Muscle of back (tissue), 11 donors: Measurements from ENCODE around the gene SULT1C2. TPM values are rescaled to one million over a fixed set of nuclear protein-coding genes. Genes with fewer than 3 reads are reported as not detected.
"Not testable (repeated sequence)": the region's sequence is repeated elsewhere in the genome, so short reads cannot be mapped to it uniquely, and the experiment has no call there.

Source experiments
- DNase-seq, 3 donors: peaks; one replicate each; pipeline versions ENCODE4 v3.0.0 to v3.0.0-alpha.2; 2013
- polyA plus RNA-seq, 10 donors: library from polyadenylated mRNA; unstranded; fragments of 120-200 nt; gene quantifications; one replicate each; pipeline ENCODE4 v1.2.1, GENCODE V29; 2013; ENCODE audit not compliant: insufficient read length in 10 of 10

SULT1C2 gene
- polyA plus RNA-seq, 10 donors: 0.11 to 1.5 (median 0.31) TPM

DNA sequence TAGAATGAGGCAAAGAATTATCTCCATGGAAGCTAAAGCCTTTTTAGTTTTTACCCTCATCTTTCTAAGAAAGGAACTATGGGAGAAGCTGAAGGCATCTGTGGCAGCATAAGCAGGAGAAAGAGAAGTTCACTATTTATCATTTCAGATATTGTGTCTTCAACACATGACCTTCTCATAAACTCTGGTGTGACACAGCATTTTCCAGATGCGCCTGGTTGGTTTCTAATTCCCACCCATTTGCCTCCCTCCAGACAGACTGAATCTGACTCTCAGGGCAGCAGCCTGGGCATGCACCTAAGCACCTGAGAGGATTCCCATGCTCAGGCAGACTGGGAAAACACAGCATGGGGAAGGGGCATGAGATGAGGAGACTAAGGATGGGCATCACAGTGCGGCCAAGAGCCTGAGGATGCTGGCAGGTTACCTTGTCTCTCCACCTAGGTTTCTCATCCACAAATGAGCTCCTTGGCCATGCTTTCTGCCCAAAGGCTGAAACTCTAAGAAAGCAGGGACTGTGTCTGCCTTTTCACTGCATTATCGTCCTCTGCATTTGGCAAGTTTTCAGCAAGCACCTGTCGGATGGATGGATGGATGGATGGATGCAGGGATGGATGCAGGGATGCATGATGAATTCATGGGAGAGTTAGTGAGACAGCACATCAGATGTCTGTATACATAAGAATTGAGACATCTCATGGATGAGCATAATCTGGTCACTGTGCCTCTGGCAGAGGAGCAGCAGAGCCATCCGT, 60.3 kb downstream of the SULT1C2 start:
- no peak for DNase-seq

DNA sequence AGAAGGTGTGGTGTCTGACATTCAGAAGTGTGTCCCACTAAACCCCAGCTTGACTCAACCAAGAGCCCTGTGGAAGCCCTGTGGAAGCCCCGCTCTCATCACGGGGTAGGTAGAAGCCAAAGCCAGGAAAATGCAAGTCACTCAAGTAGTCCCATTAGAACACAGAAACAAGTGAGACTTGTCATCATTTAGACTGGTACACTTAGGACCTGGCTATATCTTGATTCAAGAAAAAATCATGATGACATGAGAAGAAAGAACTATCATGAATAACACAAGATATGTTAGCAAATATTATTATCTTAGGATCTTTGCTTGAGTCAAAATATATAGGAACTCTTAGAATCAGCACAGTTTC, 60.9 kb downstream of the SULT1C2 start:
- DNase-seq: no peak

DNA sequence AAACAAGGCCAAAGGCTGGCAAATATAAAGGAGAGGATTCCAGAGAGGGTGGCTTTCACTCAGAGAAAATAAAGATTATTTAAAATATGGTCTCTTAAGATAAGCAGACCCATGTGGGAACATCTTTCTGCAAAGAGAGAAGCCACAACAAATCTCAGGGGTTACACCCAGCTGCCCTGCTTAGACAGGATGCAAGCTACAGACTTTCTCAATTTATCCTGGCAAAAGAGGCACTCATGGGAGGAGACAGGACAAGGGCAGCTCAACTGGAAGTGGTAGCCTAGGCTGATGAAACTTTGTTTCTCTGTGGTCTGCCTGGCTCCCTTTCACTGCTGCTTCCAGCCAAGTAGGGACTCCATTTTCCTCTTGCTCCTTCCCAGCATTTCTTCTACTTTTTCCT, 63.2 kb downstream of the SULT1C2 start:
- DNase-seq: no peak

DNA sequence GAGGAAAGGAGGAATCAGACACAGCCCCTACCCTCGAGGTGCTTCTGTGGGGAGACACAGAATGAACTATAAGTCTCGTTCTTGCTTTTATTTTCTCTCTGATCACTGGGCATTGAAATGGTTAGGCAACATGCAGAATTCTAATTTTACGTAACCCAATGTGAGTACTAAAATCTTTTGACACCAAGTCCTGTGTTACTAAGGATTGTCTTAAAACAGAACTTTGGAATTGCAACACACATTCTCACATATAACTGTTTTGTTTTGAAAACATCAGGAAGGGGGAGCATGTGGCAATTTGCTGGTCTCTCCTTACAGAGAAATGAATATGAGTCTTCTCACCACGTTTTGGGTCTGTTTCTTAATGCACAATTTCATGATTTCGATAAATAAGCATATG, 65.4 kb downstream of the SULT1C2 start:
- no peak for DNase-seq

DNA sequence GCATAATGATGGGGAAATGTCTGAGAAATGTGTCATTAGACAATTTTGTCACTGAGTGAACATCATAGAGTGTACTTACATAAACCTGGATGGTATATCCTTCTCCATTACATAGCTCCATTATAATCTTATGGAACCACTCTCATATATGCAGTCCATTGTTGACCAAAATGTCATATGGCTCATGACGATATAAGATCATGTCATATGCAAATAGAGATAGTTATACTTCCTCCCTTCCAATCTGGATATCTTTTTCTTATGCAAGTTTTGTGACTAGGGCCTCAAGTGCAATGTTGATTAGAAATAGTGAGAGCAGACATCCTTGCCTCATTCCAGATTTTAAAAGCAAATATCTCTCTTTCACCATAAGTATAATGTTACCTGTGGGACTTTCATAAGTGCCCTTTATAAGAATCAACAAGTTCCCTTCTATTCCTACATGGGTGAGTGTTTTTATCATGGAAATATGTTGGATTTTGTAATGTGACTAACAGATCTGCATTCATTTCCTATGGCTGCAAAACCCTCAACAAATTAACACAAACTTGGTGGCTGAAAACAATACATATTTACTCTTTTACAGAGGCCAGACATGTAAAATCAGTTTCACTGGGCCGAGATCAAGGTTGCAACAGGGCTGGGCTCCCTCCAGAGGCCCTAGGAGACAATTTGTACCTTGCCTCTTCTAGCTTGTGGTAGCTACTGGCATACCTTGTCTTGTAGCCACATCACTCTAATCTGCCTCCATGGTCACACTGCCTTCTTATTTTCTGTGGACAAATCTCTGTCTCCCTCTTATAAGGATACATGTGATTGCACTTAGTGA, 67.4 kb downstream of the SULT1C2 start:
- DNase-seq: no peak

DNA sequence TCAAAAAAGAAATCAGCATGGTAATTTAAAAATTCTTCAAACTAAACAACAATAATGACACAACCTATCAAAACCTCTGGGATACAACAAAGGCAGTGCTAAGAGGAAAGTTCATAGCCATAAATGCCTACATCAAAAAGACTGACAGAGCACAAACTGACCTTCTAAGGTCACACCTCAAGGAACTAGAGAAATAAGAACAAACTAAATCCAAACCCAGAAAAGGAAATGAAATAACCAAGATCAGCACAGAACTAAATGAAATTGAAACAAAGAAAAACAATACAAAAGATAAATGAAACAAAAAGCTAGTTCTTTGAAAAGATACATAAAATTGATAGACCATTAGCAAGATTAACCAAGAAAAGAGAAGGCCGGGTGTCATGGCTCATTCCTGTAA, 70.6 kb downstream of the SULT1C2 start:
- not testable (repeated sequence) for DNase-seq

Other genes with a start within 250 kb of the SULT1C2 start
- not detected for gene SULT1C3, start 48.9 kb upstream of the SULT1C2 start, polyA plus RNA-seq
- gene SULT1C4, start 89.1 kb downstream of the SULT1C2 start, polyA plus RNA-seq: 10 to 100 TPM; 14.2 to 25.8 (median 19.5) TPM
- gene GCC2, start 160.3 kb downstream of the SULT1C2 start, polyA plus RNA-seq: 10 to 100 TPM; 14.2 to 27.0 (median 21.0) TPM
- 10 to 100 TPM; 34.1 to 54.2 (median 50.2) TPM for gene LIMS1, start 245.6 kb downstream of the SULT1C2 start, polyA plus RNA-seq